GM23248 (cell line): ENCODE results near the gene EML6. TPM values are rescaled to one million over a fixed set of nuclear protein-coding genes. Genes with fewer than 3 reads are reported as not detected.

Source experiments
- DNase-seq: peaks from one replicate; pipeline ENCODE4 v3.0.0-alpha.2; 2015
- H2AFZ ChIP-seq: fragments of 200-600 bp; sonication (generic); 2 replicates; pipeline ENCODE4 v1.6.1; 2016; ENCODE audit warnings: antibody characterized with exemption
- H3F3A ChIP-seq: fragments of 200-600 bp; sonication (generic); 2 replicates; pipeline ENCODE4 v1.6.1; 2016; ENCODE audit warnings: mild to moderate bottlenecking, antibody characterized with exemption, mixed run types; ENCODE audit not compliant: insufficient read depth
- H3K27ac ChIP-seq: fragments of 200-600 bp; sonication (generic); 2 replicates; pipeline ENCODE4 v1.5.1; 2016; ENCODE audit warnings: mild to moderate bottlenecking
- H3K27me3 ChIP-seq: fragments of 200-600 bp; sonication (generic); replicated peaks from 2 replicates; pipeline ENCODE4 v1.6.1; 2016; ENCODE audit warnings: mild to moderate bottlenecking; ENCODE audit not compliant: insufficient read depth
- H3K36me3 ChIP-seq: fragments of 200-600 bp; sonication (generic); 2 replicates; pipeline ENCODE4 v1.6.1; 2016; ENCODE audit warnings: low read depth, mild to moderate bottlenecking
- H3K4me1 ChIP-seq: fragments of 200-600 bp; sonication (generic); 2 replicates; pipeline ENCODE4 v1.6.1; 2016; ENCODE audit warnings: mild to moderate bottlenecking; ENCODE audit not compliant: insufficient read depth
- H3K4me2 ChIP-seq: fragments of 200-600 bp; sonication (generic); one replicate; pipeline ENCODE4 v1.6.1; 2016; ENCODE audit warnings: mild to moderate bottlenecking; ENCODE audit not compliant: unreplicated experiment
- H3K4me3 ChIP-seq: fragments of 200-600 bp; sonication (generic); 2 replicates; pipeline ENCODE4 v1.5.1; 2016; ENCODE audit warnings: mild to moderate bottlenecking
- H3K79me2 ChIP-seq: fragments of 200-600 bp; sonication (generic); 2 replicates; pipeline ENCODE4 v1.6.1; 2016; ENCODE audit warnings: mild to moderate bottlenecking; ENCODE audit not compliant: insufficient read depth
- H3K9ac ChIP-seq: fragments of 200-600 bp; sonication (generic); 2 replicates; pipeline ENCODE4 v1.6.1; 2016; ENCODE audit warnings: mild to moderate bottlenecking
- H3K9me2 ChIP-seq: fragments of 200-600 bp; sonication (generic); 2 replicates; pipeline ENCODE4 v1.6.1; 2016; ENCODE audit warnings: mixed run types, mild to moderate bottlenecking, moderate library complexity; ENCODE audit not compliant: insufficient read depth
- H3K9me3 ChIP-seq: fragments of 200-600 bp; sonication (generic); one replicate; pipeline ENCODE4 v1.6.1; 2017; ENCODE audit warnings: low read depth
- H4K20me1 ChIP-seq: fragments of 200-600 bp; sonication (generic); 2 replicates; pipeline ENCODE4 v1.6.0; 2016; ENCODE audit not compliant: insufficient read depth
- EZH2 ChIP-seq: fragments of 200-600 bp; sonication (generic); IDR thresholded peaks from 2 replicates; pipeline ENCODE4 v1.6.1; 2018; ENCODE audit warnings: antibody characterized with exemption, mild to moderate bottlenecking; ENCODE audit not compliant: insufficient read depth, poor library complexity, severe bottlenecking
- EZH2phosphoT487 ChIP-seq: fragments of 200-600 bp; sonication (generic); IDR thresholded peaks from 2 replicates; pipeline ENCODE4 v1.6.1; 2018; ENCODE audit warnings: antibody characterized with exemption, moderate library complexity, mild to moderate bottlenecking, low read depth; ENCODE audit not compliant: insufficient read depth
- WGBS, 2 experiments: methylation state at CpG; one replicate each; pipeline ENCODE4 v1.1.6; 2015 to 2017; ENCODE audit warnings: low lambda C conversion rate in 2 of 2, low coverage in 1 of 2; ENCODE audit errors: missing lambda C conversion rate in 2 of 2; 5-methylcytosine and 5-hydroxymethylcytosine counted together
- in situ Hi-C: fragments of 300-500 bp; cut with MboI; formaldehyde crosslinking; loops from 2 replicates; pipeline ENCODE4 v1.15.0; 2020
- polyA plus RNA-seq: library from polyadenylated mRNA; unstranded; fragments of >200 nt; fragmentation: Nextera tagmentation; extraction: Ambion mirVana; gene quantifications from 2 replicates; pipeline ENCODE4 v1.2.1, GENCODE V29; 2016
- total RNA-seq: library from RNA; depleted of rRNA; stranded (reverse); fragments of >200 nt; shearing (Covaris generic); gene quantifications from 2 replicates; pipeline ENCODE4 v1.2.3, GENCODE V29; 2014

The EML6 gene
- total and polyA plus RNA-seq, 2 experiments from 2014 or later = 0.54 to 0.76 TPM

GRCh38 chr2:54958717-54959371 is 235.4 kb downstream of the EML6 start:
- H3K79me2 ChIP-seq = no peaks in the 10 kb centered on the region
- H3K27me3 ChIP-seq = no peaks in the 10 kb centered on the region
- no peaks in the 10 kb centered on the region for H3K9me2 ChIP-seq
- no peak for TF ChIP-seq EZH2
- no peak for TF ChIP-seq EZH2phosphoT487
- H3K36me3 ChIP-seq = no peaks in the 10 kb centered on the region
- H3K27ac ChIP-seq = no peak overlapping the region
- H3K4me3 ChIP-seq = no peak overlapping the region
- H3F3A ChIP-seq = no peaks in the 10 kb centered on the region
- in situ Hi-C loops = no loop called here
- H3K9ac ChIP-seq = no peak overlapping the region
- no peaks in the 10 kb centered on the region for H3K4me1 ChIP-seq
- no peaks in the 10 kb centered on the region for H4K20me1 ChIP-seq
- H2AFZ ChIP-seq = no peak overlapping the region
- WGBS, 2 experiments = 82 to 84% methylated on average over 14 of the region's 14 CpGs
- no peak for DNase-seq
- H3K4me2 ChIP-seq = no peak overlapping the region
- no peaks in the 10 kb centered on the region for H3K9me3 ChIP-seq

- H3K4me2 ChIP-seq = no peak overlapping the region
- H3K4me3 ChIP-seq = no peak overlapping the region
- in situ Hi-C loops = no loop called here
- peaks cover 10% of the 10 kb centered on the region for H3F3A ChIP-seq
- no peaks in the 10 kb centered on the region for H4K20me1 ChIP-seq
- no peaks in the 10 kb centered on the region for H3K9me3 ChIP-seq
- TF ChIP-seq EZH2phosphoT487 (no peak), EZH2 (no peak)
- H2AFZ ChIP-seq = no peak overlapping the region
- no peak for DNase-seq
- peaks cover 11% of the 10 kb centered on the region for H3K4me1 ChIP-seq
- no peaks in the 10 kb centered on the region for H3K9me2 ChIP-seq
- WGBS, 2 experiments = 88 to 91% methylated on average over 7 of the region's 7 CpGs
- H3K9ac ChIP-seq = no peak overlapping the region
- H3K27me3 ChIP-seq = no peaks in the 10 kb centered on the region
- no peaks in the 10 kb centered on the region for H3K36me3 ChIP-seq
- no peak overlapping the region for H3K27ac ChIP-seq
- H3K79me2 ChIP-seq = no peaks in the 10 kb centered on the region
These were observed 236.7 kb downstream of the EML6 start for GRCh38 chr2:54960164-54960563.

GRCh38 chr2:54962511-54962910 is 239.0 kb downstream of the EML6 start:
- Histone ChIP-seq H3K27me3 (no peaks in the 10 kb centered on the region), H3K9me2 (no peaks in the 10 kb centered on the region), H3K36me3 (no peaks in the 10 kb centered on the region), H3K27ac (no peak overlapping the region), H4K20me1 (no peaks in the 10 kb centered on the region), H3K79me2 (peaks cover 8% of the 10 kb centered on the region), H3K4me3 (no peak overlapping the region), H3K4me1 (peaks cover 11% of the 10 kb centered on the region), H3K4me2 (no peak overlapping the region), H3F3A (peaks cover 24% of the 10 kb centered on the region), H2AFZ (no peak overlapping the region), H3K9ac (no peak overlapping the region), H3K9me3 (no peaks in the 10 kb centered on the region)
- no peak for DNase-seq
- TF ChIP-seq EZH2 (no peak), EZH2phosphoT487 (no peak)
- 91 to 93% methylated on average over 12 to 13 of the region's 13 CpGs for WGBS, 2 experiments
- in situ Hi-C loops = no loop called here

GRCh38 chr2:54962935-54963440 is 239.5 kb downstream of the EML6 start:
- no peak for TF ChIP-seq EZH2
- no peak for TF ChIP-seq EZH2phosphoT487
- Histone ChIP-seq H3K4me2 (no peak overlapping the region), H3K4me1 (peaks cover 11% of the 10 kb centered on the region), H3K9me2 (no peaks in the 10 kb centered on the region), H3K27me3 (no peaks in the 10 kb centered on the region), H3F3A (peaks cover 29% of the 10 kb centered on the region), H3K27ac (no peak overlapping the region), H2AFZ (no peak overlapping the region), H3K9me3 (no peaks in the 10 kb centered on the region), H3K36me3 (no peaks in the 10 kb centered on the region), H3K9ac (no peak overlapping the region), H3K4me3 (no peak overlapping the region), H4K20me1 (no peaks in the 10 kb centered on the region), H3K79me2 (peaks cover 13% of the 10 kb centered on the region)
- in situ Hi-C loops = no loop called here
- 57 to 58% methylated on average over 2 to 3 of the region's 3 CpGs for WGBS, 2 experiments
- DNase-seq = no peak
